ENCODE results near the gene SELPLG. TPM values are rescaled to one million over a fixed set of nuclear protein-coding genes. Genes with fewer than 3 reads are reported as not detected.
"Not testable (repeated sequence)": the region's sequence is repeated elsewhere in the genome, so short reads cannot be mapped to it uniquely, and the experiment has no call there.

SELPLG gene
- total RNA-seq, 1 donor from 2014 or later = 4.2 TPM

- no peak for DNase-seq
- intact Hi-C loops (cut with DNase I) = no loop called here
- ATAC-seq (ENCODE audit: poor library complexity) = no peak
These were observed 34.2 kb downstream of the SELPLG start for GRCh38 chr12:108599541-108599940.

GRCh38 chr12:108598553-108599250 lies 35.0 kb downstream of the SELPLG start:
- ATAC-seq (ENCODE audit: poor library complexity) = no peak
- no peak for DNase-seq
- intact Hi-C loops (cut with DNase I) = no loop called here

- DNase-seq (peak; percentile 65), ATAC-seq (ENCODE audit: poor library complexity) (peak; percentile 66)
- intact Hi-C loops (cut with DNase I) = no loop called here
These were observed 35.9 kb downstream of the SELPLG start, which contains the start of gene TMEM119 for GRCh38 chr12:108597559-108598471. Gene TMEM119 (minus strand): TSS chr12:108598084. CDS start chr12:108592383, 5,701 bp downstream.

GRCh38 chr12:108596854-108597558 lies 36.7 kb downstream of the SELPLG start:
- DNase-seq = no peak
- intact Hi-C loops (cut with DNase I) = no loop called here
- no peak for ATAC-seq (ENCODE audit: poor library complexity)

- no peak for ATAC-seq (ENCODE audit: poor library complexity)
- intact Hi-C loops (cut with DNase I) = no loop called here
These were observed 37.7 kb downstream of the SELPLG start for GRCh38 chr12:108595711-108596647.

GRCh38 chr12:108594960-108595710 lies 38.6 kb downstream of the SELPLG start:
- no peak for ATAC-seq (ENCODE audit: poor library complexity)
- intact Hi-C loops (cut with DNase I) = no loop called here
- no peak for DNase-seq

More at GRCh38 chr12:108595711-108596647, 37.7 kb downstream of the SELPLG start:
- DNase-seq = no peak

GRCh38 chr12:108594323-108594903 lies 39.3 kb downstream of the SELPLG start:
- no peak for DNase-seq
- no peak for ATAC-seq (ENCODE audit: poor library complexity)
- intact Hi-C loops (cut with DNase I) = no loop called here

- no peak for ATAC-seq (ENCODE audit: poor library complexity)
- DNase-seq = no peak
- intact Hi-C loops (cut with DNase I) = no loop called here
These were observed 41.4 kb downstream of the SELPLG start for GRCh38 chr12:108592033-108592909.

- intact Hi-C loops (cut with DNase I) = no loop called here
- no peak for ATAC-seq (ENCODE audit: poor library complexity)
These were observed 42.3 kb downstream of the SELPLG start for GRCh38 chr12:108591267-108591980.

GRCh38 chr12:108590463-108590862 lies 43.2 kb downstream of the SELPLG start:
- ATAC-seq (ENCODE audit: poor library complexity); DNase-seq; intact Hi-C loops (cut with DNase I): not testable (repeated sequence)

More at GRCh38 chr12:108591267-108591980, 42.3 kb downstream of the SELPLG start:
- no peak for DNase-seq

- intact Hi-C loops (cut with DNase I) = no loop called here
- DNase-seq (no peak), ATAC-seq (ENCODE audit: poor library complexity) (no peak)
These were observed 43.9 kb downstream of the SELPLG start for GRCh38 chr12:108589840-108590229.

- ATAC-seq (ENCODE audit: poor library complexity) = peak; percentile 37
These were observed 44.5 kb downstream of the SELPLG start for GRCh38 chr12:108589028-108589839.

GRCh38 chr12:108587826-108588225 lies 45.9 kb downstream of the SELPLG start:
- ATAC-seq (ENCODE audit: poor library complexity) (no peak), DNase-seq (peak; percentile 42)
- intact Hi-C loops (cut with DNase I) = no loop called here

More at GRCh38 chr12:108589028-108589839, 44.5 kb downstream of the SELPLG start:
- DNase-seq = peak; percentile 27
- intact Hi-C loops (cut with DNase I) = no loop called here

- no peak for DNase-seq
- no peak for ATAC-seq (ENCODE audit: poor library complexity)
- intact Hi-C loops (cut with DNase I) = no loop called here
These were observed 47.4 kb downstream of the SELPLG start for GRCh38 chr12:108586306-108586705.

- ATAC-seq (ENCODE audit: poor library complexity) (no peak), DNase-seq (no peak)
- intact Hi-C loops (cut with DNase I) = no loop called here
These were observed 47.8 kb downstream of the SELPLG start for GRCh38 chr12:108585864-108586263.

All from Right ventricle myocardium superior (tissue), 1 donor.